GM23248 (cell line): ENCODE data around the gene RALGPS1.

Source experiments
- EZH2 ChIP-seq: fragments of 200-600 bp; sonication (generic); IDR thresholded peaks from 2 replicates; pipeline ENCODE4 v1.6.1; 2018; ENCODE audit warnings: antibody characterized with exemption, mild to moderate bottlenecking; ENCODE audit not compliant: insufficient read depth, poor library complexity, severe bottlenecking
- EZH2phosphoT487 ChIP-seq: fragments of 200-600 bp; sonication (generic); IDR thresholded peaks from 2 replicates; pipeline ENCODE4 v1.6.1; 2018; ENCODE audit warnings: antibody characterized with exemption, moderate library complexity, mild to moderate bottlenecking, low read depth; ENCODE audit not compliant: insufficient read depth

DNA sequence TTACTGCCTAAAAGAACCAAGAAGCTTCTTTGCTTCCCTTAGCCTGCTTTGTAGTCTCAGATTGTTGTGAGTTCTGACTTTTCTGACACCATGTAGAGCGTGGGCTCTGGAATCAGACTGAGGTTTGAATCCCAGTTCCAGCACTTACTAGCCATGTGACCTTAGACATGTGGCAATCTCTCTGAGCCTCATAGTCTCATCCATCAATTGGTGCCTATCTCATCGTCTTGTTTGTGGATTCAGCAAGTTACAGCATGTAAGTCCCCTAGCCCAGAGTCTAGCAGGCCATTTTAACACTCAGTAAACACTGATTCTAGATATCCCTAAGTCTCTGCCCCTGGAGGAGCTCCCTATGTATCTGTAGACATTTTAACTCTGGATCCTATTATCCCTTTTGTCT, 113.1 kb downstream of the RALGPS1 start:
- TF ChIP-seq EZH2phosphoT487 (no peak), EZH2 (no peak)
